Measurements from ENCODE around the gene PFDN6.

DNA sequence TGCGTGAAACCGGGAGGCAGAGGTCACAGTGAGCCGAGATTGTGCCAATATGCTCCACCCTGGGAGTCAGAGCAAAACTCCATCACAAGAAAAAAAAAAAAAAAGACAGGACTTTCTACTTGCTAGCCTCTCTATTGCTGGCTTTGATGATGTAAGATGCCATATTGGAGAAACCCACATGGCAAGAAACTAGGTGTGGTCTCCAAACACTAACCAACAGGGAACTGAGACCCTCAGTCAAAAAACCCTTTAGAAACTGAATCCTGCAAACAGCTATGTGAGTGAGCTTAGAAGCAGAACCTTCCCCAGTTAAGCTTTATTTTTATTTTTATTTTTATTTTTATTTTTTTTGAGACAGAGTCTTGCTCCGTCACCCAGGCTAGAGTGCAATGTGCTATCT is 46.5 kb downstream of the PFDN6 start:
- TF ChIP-seq, protein P1, sequence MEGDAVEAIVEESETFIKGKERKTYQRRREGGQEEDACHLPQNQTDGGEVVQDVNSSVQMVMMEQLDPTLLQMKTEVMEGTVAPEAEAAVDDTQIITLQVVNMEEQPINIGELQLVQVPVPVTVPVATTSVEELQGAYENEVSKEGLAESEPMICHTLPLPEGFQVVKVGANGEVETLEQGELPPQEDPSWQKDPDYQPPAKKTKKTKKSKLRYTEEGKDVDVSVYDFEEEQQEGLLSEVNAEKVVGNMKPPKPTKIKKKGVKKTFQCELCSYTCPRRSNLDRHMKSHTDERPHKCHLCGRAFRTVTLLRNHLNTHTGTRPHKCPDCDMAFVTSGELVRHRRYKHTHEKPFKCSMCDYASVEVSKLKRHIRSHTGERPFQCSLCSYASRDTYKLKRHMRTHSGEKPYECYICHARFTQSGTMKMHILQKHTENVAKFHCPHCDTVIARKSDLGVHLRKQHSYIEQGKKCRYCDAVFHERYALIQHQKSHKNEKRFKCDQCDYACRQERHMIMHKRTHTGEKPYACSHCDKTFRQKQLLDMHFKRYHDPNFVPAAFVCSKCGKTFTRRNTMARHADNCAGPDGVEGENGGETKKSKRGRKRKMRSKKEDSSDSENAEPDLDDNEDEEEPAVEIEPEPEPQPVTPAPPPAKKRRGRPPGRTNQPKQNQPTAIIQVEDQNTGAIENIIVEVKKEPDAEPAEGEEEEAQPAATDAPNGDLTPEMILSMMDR (conservative IDR thresholded peaks at IDR 0.05) = no peak
- no peak for TF ChIP-seq ZFX (IDR thresholded peaks at IDR 0.05)
